HG03457 (cell line): ENCODE results near the gene BANF1.
A peak's percentile ranks its signal among the peaks of the same experiment; 100 is the strongest.

Experiments
- ATAC-seq: cut with Tn5 transposase; IDR thresholded peaks from one replicate; pipeline ENCODE4 v1.9.1; 2021; ENCODE audit warnings: moderate number of reproducible peaks; ENCODE audit not compliant: unreplicated experiment

The BANF1 gene

DNA sequence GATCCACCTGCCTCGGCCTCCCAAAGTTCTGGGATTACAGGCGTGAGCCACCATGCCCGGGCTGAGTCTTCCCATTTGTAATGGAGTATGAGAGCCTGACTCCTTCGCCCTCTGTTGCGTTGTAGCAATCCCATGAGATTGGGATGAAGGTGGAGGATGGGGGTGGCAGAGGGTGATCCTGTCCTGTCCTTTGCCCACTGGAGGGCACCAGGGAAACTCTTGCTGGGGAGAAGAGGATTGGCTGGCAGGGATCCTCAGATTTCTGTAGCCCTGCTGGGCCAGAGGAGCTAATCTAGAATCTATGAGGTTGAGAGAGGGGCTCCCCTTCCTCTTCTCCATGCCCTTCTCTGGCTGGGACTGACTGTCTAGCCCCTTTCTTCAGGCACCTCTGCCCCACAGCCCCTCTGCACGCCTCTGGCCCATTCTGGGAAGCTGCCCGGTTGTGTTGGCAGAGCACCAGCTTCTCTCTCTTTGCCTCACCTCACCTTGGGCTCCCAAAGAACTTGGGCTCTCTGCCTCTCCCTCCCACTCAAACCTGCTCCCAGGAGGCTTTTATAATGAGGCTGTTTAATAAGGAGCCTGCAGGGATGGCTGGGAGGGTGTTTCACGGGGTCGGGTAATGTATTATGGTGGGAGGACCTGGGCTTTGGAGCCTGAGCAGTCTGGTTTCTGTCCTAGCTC is 33.5 kb downstream of the BANF1 start:
- no peak for ATAC-seq

DNA sequence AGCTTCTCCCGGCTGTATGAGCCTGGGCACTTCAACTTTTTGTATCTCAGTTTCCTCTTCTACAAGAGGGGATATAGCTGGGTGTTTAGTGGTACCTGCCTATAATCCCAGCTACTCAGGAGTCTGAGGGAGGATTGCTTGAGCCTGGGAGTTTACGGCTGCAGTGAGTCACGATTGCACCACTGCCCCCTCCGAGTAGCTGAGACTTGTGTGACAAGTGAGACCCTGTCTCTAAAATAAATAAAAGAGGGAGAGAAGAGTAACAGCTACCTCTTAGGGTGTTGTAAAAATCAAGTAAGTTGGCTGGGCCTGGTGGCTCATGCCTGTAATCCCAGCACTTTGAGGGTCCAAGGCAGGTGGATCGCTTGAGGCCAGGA is 34.0 kb downstream of the BANF1 start:
- no peak for ATAC-seq

DNA sequence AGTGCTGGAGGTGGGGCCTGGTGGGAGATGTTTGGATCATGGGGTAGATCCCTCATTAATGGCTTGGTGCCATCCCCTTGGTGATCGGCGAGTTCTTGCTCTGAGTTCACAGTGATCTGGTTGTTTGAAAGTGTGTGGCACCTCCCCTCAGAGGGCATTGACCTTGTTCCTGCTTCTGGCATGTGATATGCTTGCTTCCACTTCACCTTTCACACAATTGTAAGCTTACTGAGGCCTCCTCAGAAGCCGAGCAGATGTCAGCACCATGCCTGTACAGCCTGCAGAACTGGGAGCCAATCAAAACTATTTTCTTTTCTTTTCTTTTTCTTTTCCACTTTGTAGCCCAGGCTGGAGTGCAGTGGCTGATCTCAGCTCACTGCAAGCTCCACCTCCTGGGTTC is 35.0 kb downstream of the BANF1 start:
- no peak for ATAC-seq

DNA sequence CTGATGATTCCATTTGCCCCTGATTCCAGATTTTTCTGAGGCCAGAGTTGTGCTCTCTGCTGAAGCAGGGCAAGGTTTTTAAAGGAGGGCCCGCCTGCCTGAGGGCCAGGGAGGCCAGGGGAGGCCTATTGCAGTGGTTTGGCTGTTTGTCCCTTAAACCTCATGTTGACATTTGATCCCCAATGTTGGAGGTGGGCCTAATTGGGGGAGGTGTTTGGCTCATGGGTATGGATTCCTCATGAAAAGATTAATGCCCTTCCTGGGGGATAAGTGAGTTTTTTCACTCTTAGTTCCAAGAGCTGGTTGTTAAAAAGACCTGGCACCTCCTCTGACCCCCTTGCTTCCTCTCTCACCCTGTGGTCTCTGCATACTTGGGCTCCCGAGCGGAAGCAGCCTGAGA is 37.5 kb downstream of the BANF1 start:
- no peak for ATAC-seq

DNA sequence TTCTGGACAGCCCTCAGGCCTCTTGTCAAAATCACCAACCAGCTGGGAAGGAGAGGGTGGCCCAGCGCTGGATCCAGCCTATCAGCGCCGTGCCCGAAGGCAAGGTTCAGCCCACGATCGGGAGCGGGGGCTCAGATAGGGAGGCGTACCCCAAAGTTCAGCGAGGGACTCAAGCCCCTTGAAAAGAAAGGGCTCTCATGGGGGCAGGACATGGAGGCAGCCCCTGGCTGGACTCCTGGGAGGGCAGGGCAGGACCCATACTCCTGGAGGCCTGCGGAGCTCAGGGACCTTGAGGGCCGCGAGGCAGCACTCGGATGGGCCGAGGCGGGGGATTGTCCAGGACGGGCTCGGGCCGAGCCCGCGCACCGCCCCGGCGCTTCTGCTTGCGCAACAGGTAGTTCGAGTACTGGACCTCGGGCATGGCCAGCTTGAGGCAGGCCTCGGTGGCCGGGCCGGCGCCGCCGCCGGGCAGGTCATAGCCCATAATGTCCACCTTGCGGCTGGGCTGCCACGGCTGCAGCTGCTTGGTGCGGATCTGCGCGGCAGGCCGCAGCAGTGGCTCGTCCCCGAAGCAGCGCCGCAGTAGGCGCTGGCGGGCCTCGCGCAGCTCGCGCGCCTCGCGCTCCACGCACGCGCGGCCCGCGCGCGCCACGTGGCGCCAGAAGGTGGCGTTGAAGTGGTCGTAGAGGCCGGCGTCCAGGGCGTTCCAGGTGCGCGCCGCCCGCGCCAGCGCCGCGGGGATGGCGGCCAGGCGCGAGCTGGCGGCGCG is 40.1 kb downstream of the BANF1 start:
- ATAC-seq = no peak

DNA sequence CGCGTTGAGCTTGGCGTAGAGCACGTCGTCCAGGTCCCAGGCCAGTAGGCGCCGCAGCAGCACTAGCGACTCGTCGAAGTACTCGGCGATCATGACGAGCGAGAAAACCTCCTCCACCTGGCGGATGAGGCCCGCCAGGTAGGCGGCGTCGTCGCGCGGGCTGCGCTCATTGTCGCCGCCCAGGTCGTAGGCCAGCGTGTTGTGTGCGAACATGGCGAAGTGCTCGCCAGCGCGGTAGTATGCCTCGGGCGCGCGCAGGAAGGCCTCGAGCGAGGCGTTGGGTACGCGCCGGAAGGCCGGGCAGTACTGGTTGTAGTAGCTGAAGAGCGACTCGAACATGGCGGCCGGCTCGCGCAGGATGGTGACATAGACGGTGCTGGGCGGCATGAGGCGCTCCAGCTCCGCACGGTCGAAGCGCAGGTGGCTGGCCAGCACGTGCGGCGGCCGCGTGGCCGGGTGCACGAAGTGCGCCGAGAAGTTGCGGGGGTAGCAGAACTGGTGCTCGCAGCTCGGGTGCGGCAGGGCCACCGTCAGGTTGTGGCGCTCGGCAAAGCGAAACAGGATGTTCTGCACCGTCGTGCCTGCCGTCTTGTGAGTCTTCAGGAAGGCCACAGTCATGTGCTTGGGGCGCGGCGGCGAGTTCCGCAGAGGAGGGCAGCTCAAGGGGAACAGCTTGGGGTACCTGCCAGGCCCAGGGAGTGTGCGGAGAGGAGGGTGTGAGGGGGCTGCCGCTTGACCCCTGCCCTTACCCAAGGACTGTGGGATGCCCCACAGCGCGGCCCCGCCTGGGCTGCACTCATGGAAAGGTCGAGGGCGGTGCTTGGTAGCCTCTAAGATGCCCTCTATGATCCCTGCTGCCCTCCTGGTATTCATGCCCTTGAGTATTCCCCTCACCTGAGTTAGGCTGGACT is 40.9 kb downstream of the BANF1 start:
- ATAC-seq = no peak

DNA sequence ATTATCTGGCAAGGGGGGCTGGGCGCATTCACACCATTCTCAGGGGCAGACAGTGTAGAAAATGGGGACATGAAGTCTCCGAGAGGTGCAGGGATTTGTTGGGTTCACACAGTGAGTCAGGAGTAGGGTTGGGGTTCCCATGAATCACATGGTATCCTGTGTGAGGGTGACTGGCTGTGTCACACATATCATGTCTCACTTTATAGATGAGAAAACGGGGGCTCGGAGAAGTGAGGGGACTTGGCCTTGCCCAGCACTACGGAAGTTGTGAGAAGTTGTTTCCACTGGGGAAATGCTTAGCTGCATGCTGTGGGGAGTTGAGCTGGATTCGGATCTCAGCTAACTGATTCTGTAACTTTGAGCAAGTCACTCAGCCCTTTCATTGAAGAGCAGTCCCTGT is 42.5 kb downstream of the BANF1 start:
- ATAC-seq = no peak

DNA sequence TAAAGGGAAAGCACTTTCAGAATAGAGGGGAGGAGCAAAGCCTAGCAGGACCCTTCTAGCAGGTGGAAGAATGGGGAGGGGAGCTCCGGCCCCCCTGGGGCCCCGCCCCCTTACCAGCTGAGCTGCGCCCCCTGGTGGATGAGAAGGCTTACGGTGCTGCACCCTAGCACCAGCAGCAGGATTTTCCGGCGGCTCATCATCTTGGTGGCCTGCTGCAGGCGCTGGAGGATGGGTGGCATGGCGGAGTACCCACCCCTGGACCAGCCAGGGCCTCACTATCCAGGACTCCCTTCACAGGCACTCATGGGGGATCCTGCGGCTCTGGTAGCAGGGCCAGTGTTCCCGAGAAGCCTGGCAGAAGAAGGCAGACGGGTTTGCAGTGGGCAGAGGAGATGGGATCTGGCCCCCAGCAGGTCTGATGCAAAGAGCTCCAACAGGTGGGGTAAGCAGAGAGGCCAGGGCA is 42.9 kb downstream of the BANF1 start:
- no peak for ATAC-seq

DNA sequence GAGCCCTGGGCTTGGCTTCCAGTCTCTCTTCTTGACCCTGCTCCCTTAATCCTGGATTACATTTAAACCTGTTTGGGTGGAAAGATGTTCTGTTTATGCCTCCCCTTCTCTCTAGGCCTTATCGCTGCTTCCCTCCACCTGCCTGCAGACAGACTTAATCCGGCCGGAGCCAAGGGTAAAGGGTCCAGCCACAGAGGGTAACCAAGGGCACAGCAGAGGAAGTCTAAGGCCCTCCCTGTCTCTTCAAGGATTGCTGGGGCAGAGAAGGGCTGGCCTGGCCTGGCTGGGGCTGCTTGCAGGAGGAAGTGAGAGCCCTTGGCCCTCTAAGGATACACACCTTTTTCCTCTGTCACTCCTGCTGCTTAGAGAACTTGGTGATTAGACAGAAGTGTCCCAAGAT is 44.6 kb downstream of the BANF1 start:
- no peak for ATAC-seq

DNA sequence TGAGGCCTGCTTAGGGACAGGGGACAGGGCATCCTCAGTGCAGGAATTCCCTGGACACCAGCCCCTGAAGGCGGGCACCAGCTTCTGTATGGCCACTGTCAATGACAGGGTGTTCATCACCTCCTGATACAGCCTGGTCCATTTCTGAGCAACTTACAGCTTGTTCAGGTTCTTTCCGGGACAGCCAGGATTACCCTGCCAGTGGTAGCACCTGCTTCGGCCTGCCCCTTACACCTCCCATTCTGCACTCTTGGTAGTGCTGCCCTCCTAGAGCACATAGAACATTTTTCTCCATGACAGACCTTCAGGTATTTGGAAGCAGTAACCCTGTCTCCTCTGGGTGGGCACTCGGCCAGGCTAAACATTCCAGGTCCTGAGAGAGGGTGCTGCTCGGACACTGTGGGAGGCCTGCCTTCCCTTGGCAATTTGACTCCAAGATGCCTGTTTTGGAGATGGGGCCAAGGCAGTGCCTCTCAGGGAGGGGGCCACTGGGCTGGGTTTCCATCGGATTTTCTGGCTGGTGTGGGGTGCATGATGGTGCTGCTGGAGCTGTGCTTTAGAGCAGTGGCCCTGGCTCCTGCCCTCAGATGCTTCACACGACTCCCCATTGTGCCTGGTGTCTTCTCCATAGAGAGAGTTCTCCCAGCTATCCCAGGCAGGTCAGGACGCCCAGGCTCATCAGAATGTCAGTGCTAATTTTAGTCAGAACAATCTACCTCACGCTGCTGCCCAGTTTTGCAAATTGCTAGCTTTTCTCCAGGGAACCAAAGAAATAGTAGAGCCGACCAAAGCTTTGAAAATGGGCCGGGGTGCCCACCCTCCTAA is 45.5 kb downstream of the BANF1 start:
- no peak for ATAC-seq

DNA sequence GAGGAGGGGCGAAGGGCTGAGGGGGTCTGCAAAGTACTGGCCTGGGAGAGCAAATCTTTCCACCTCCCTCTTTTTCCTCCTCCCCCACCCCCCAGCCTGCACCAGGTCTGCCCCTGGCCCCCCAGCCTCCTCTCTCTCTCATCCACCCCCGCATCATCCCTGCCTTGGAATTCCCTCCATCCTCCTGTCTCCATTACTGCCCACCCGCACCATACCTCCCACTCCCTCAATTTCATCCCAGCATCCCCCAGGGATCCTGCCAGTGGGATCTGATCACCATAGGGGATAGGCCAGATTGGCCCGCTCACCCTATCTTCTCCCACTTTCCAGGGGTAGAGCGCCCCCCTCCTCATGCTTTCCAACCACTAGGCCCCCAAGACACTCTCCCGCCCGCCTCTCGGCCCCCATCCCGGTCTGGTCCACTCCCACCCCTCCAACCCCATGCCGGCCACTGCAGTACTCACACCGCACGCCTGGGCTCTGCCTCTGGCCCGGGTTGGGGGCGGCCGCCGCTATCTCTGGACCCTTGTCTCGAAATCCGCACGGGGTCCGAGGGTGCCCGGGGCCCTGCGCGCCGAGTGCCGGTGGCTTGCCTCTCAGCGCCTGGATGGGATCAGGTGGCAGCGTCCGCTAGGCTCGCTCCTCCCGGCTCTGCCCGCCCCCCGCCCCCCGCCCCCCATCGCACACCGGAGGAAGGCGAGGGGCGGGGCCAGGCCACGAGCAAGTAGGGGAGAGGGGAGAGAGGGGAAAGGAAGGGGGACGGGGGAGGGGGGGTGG is 46.4 kb downstream of the BANF1 start, which contains the start of gene GAL3ST3:
Gene GAL3ST3 (minus strand): TSS at position 615 of the 777 bp plus-strand sequence. CDS start 3,746 bp downstream, outside the sequence.
- no peak for ATAC-seq

DNA sequence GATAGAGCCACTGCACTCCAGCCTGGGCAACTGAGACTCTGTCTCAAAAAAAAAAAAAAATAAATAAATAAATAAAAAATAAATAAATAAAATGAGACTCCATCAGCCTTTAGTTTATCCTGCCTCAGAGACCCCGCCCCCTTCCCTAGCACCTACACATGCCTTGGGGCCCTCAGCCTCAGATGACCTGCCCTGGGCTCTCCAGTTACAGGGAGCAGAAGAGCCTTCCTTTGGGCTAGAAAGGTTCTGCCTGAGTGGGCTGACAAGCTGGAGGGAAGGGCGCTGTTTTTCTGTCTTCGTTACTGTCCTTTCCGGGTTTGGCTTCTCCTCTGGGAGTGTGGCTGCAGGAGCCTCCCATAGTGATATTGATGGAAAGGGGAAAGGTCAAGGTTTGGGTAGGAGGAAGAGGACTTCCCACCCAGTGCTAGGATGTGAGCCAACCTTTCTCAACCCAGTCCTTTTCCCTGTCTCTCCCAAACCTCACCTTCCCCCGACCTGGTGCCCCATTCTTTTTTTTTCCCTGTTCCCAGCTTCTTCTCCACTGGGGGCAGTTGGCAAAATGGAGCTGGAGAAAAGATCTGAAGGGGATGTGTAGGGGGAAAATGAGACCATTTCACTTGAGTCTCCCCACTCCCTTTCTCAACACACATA is 48.4 kb downstream of the BANF1 start:
- ATAC-seq = no peak

DNA sequence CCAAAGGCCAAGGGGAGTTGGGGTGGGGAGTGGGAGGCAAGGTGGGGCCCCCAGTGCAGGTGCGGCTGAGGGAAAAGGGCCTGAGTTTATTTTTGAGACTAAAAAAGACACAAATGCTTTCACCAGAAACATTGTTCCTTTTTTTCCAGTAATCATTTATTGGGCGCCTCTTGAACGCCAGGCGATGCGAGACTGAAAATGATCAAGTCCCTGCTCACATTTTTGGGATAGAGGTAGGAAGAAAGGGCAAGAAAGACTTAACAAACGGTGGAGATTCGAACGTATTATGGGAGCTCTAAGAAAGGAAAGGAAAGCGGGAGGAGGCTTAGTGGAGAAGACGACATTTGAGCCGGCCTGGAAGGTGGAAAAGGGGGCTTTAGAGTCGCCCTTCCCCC is 49.1 kb downstream of the BANF1 start:
- no peak for ATAC-seq

DNA sequence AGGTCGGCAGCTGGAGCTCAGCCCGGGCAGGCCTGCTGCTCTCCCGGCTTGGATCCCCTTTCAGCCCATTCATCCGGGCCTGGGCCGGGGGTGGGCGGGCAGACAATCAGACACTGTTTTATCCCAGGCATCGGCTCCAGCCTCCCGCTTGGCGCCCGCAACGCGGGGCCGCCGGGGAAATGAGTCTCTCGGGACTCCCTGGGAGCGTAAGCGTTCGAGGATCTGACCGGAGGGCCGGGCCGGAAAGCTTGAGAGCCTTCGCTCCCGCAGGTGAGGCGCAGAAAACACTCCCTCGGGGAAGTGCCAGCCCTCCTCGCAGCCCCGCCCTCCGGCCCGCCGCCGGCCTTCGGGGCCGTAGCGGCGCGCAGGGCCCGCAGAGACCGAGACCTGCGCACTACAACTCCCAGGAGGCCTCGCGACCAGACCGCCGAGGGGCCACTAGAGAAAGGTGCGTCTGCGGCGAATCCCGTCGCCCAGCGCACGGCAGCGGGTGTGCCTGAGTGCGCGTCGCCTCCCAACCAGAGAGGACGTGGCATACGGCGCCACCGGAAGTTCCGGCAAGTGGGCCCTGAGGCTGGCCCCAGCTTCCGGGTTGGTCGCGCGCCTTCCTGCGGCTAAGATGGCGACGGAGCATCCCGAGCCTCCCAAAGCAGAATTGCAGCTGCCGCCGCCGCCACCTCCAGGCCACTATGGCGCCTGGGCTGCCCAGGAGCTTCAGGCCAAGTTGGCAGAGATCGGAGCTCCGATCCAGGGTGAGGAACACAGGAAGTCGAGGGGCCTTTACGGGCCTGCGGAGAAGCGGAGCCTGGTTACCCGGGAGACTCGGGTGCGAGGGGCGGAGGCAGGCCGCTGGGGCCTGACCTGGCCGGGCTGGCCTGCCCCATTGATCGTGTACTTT is 49.7 kb downstream of the BANF1 start, which contains the start of gene SF3B2:
Gene SF3B2 (plus strand): TSS at position 599 of the 898 bp plus-strand sequence. CDS start 21 bp downstream, at position 620.
- peak; percentile 84 for ATAC-seq

DNA sequence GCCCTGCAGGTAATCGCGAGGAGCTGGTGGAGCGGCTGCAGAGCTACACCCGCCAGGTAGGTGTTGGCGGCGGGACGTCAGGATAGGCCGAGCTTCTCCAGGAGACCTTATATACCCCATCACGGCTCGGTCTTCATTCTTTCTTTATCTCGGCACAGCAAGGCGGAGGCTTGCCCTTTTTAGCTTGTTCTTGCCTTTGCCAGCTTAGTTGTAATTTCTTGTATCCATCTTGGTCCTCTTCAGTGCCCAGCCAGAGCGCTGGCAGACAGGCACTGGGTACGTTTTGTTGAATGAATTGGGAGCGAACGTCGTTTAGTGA is 50.3 kb downstream of the BANF1 start:
- peak; percentile 15 for ATAC-seq
